Measurements from ENCODE around the gene CSNK2A1. TPM values are rescaled to one million over a fixed set of nuclear protein-coding genes. Genes with fewer than 3 reads are reported as not detected.

Gene CSNK2A1
- polyA plus RNA-seq, 1 experiment: 136 TPM

DNA sequence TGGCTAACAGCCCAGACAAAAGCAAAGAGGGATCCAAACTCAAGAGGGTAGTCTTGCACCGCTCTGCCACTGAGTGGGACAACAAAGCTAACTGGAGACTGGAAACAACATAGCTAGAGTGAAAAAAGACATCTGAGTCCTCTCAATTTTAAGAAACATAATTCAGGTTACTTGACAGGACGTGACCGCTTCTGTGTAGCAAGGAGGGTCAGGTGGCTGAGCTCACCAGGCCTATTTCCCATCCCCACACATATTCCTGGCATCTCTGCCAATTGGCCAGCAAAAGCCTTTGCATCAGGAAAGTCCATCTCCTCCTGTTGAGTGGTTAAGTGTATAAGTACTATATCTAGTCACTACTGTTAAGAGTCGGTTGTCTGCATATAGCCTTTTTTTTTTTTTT, 55.9 kb downstream of the CSNK2A1 start:
- H3K27ac ChIP-seq (ENCODE audit: low read depth, low read length): no peak overlapping the region
- no peak for TF ChIP-seq CTCF (IDR thresholded peaks at IDR 0.05; ENCODE audit: low read depth, low read length)
- no peak overlapping the region for H3K4me3 ChIP-seq (ENCODE audit: low read depth, low read length)
- no peaks in the 10 kb centered on the region for H3K9me3 ChIP-seq (ENCODE audit: control insufficient read depth, insufficient read depth, low read length)
- ChIA-PET CTCF (interaction anchor here (1.2 to 2.7 kb wide), 3 partner anchors 9 to 158 kb away, joined by 3 to 12 read pairs (median 6); no protein-coding TSS in a partner anchor), POLR2A (no interaction called here)
- DNase-seq (ENCODE audit: low read depth, low spot score): no peak
- H3K27me3 ChIP-seq (ENCODE audit: control insufficient read depth, insufficient read depth, low read length): no peaks in the 10 kb centered on the region

- no peak for TF ChIP-seq CTCF (IDR thresholded peaks at IDR 0.05; ENCODE audit: low read depth, low read length)
- Histone ChIP-seq H3K27ac (ENCODE audit: low read depth, low read length) (no peak overlapping the region), H3K27me3 (ENCODE audit: control insufficient read depth, insufficient read depth, low read length) (no peaks in the 10 kb centered on the region), H3K4me3 (ENCODE audit: low read depth, low read length) (no peak overlapping the region), H3K9me3 (ENCODE audit: control insufficient read depth, insufficient read depth, low read length) (no peaks in the 10 kb centered on the region)
- POLR2A ChIA-PET: no interaction called here
- DNase-seq (ENCODE audit: low read depth, low spot score): no peak
- CTCF ChIA-PET: no interaction called here
Observed at GRCh38 chr20:483815-484644, 59.6 kb downstream of the CSNK2A1 start.

DNA sequence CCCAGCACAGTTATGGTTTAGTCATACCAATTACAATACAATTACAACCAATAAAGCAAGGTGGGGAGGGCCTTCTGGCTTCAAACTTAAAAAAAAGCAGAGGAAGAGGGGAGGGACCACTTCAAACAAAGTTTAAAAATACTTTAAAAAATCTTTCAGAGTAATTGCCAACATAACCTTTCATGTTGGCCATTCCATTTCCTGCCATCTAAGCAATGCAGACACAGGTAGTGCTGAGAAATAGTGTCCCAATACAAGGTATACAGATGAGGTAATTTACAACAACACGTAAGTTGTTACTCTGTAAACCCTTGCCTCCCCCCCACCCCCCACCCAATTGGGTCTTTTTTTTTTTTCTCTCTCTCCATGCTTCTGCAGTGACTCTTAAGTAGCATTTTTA, 62.4 kb downstream of the CSNK2A1 start:
- ChIA-PET CTCF (interaction anchor here (1.4 kb wide), 1 partner anchor 126 kb away, joined by 4 read pairs; no protein-coding TSS in a partner anchor), POLR2A (no interaction called here)
- no peak for TF ChIP-seq CTCF (IDR thresholded peaks at IDR 0.05; ENCODE audit: low read depth, low read length)
- DNase-seq (ENCODE audit: low read depth, low spot score): no peak
- H3K27me3 ChIP-seq (ENCODE audit: control insufficient read depth, insufficient read depth, low read length): no peaks in the 10 kb centered on the region
- no peaks in the 10 kb centered on the region for H3K9me3 ChIP-seq (ENCODE audit: control insufficient read depth, insufficient read depth, low read length)
- no peak overlapping the region for H3K4me3 ChIP-seq (ENCODE audit: low read depth, low read length)
- no peak overlapping the region for H3K27ac ChIP-seq (ENCODE audit: low read depth, low read length)

DNA sequence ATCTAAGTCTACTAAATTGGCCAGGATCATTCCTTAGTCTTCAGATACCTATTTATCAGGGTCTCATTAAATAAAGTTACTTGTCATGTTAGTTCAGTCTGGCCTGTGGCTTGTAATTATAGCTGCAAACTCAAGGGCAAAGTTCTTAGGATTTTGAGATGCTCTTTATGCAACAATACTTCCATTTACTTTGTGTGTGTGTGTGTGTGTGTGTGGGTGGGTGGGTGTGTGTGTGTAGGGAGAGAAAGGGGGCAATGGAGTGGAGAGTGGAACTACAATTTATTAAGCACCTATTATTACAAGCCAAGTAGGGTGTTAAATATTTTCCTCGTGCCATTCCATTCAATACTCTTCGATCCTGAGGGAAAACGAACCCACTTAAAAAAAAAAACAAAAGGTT, 63.5 kb downstream of the CSNK2A1 start:
- CTCF ChIA-PET: interaction anchor here (1.0 to 5.0 kb wide), 5 partner anchors 13 to 126 kb away, joined by 4 to 59 read pairs (median 6); no protein-coding TSS in a partner anchor

More for the DNA sequence above, 63.5 kb downstream of the CSNK2A1 start:
- H3K27me3 ChIP-seq (ENCODE audit: control insufficient read depth, insufficient read depth, low read length): no peaks in the 10 kb centered on the region
- POLR2A ChIA-PET: no interaction called here
- no peaks in the 10 kb centered on the region for H3K9me3 ChIP-seq (ENCODE audit: control insufficient read depth, insufficient read depth, low read length)
- no peak overlapping the region for H3K27ac ChIP-seq (ENCODE audit: low read depth, low read length)
- no peak for TF ChIP-seq CTCF (IDR thresholded peaks at IDR 0.05; ENCODE audit: low read depth, low read length)
- DNase-seq (ENCODE audit: low read depth, low spot score): no peak
- no peak overlapping the region for H3K4me3 ChIP-seq (ENCODE audit: low read depth, low read length)

All from AG04450 (cell line).